ENCODE measurements around the gene HLA-DRA. TPM values are rescaled to one million over a fixed set of nuclear protein-coding genes. Genes with fewer than 3 reads are reported as not detected.

Gene HLA-DRA
- total and polyA plus RNA-seq, 9 of the 15 experiments (the other 6 are each of a cell fraction or from before 2014, with no cell fraction given): 0.18 to 1.8 (median 0.41) TPM; not detected in 4

GRCh38 chr6:32427218-32427617 is 12.5 kb upstream of the HLA-DRA start:
- H3K4me3 ChIP-seq: no peak overlapping the region
- intact Hi-C loops (cut with micrococcal nuclease): no loop called here
- H3K9me1 ChIP-seq (ENCODE audit: control insufficient read depth, insufficient read depth, low read length): no peaks in the 10 kb centered on the region
- no peak overlapping the region for H3K4me2 ChIP-seq (ENCODE audit: insufficient read depth, low read length)
- no peak for ATAC-seq
- in situ Hi-C loops (cut with MboI): no loop called here
- no peak overlapping the region for H3K27ac ChIP-seq (ENCODE audit: extremely low read depth, low read depth, low read length)
- no peak overlapping the region for H3K9ac ChIP-seq (ENCODE audit: insufficient read depth in 1 of 2, low read depth in 2 of 2, low read length in 2 of 2)
- H4K20me1 ChIP-seq (replicated peaks; ENCODE audit: control insufficient read depth, insufficient read depth, low read length): no peaks in the 10 kb centered on the region
- no peak for FAIRE-seq
- no peak for DNase-seq (ENCODE audit: extremely low read depth in 1 of 4, low spot score in 3 of 4)
- no peaks in the 10 kb centered on the region for H3K36me3 ChIP-seq (ENCODE audit: control insufficient read depth, insufficient read depth, low read length)
- H3K9me3 ChIP-seq (replicated peaks; ENCODE audit: control insufficient read depth, insufficient read depth, low read depth, low read length): no peaks in the 10 kb centered on the region
- ChIA-PET POLR2A (no interaction called here), CTCF (ENCODE audit: low intra/inter-chr PET ratio) (no interaction called here)
- WGBS (ENCODE audit: insufficient coverage, low coverage, missing lambda C conversion rate): 4% methylated on average over 1 of the region's 1 CpG
- no peak overlapping the region for H2AFZ ChIP-seq (ENCODE audit: low read depth, low read length)
- no peaks in the 10 kb centered on the region for H3K79me2 ChIP-seq (ENCODE audit: control insufficient read depth, insufficient read depth, low read length)
- no peaks in the 10 kb centered on the region for H3K4me1 ChIP-seq (replicated peaks in 1 of 2; ENCODE audit: control insufficient read depth in 2 of 2, insufficient read depth in 2 of 2, low read length in 2 of 2)
- H3K27me3 ChIP-seq (ENCODE audit: control insufficient read depth in 2 of 2, insufficient read depth in 2 of 2, low read length in 2 of 2): no peaks in the 10 kb centered on the region
- no TSS peak for BruUV-seq (replicated peaks)
- TF ChIP-seq ZBTB5 (IDR thresholded peaks at IDR 0.05) (no peak), ZNF436 (CRISPR knock-in tag; IDR thresholded peaks at IDR 0.05) (no peak), SRSF1 (IDR thresholded peaks at IDR 0.05; ENCODE audit: low read depth, low read length) (no peak), HMBOX1 (IDR thresholded peaks at IDR 0.05) (no peak), NELFE (IDR thresholded peaks at IDR 0.05; ENCODE audit: insufficient read depth, insufficient read length) (no peak), TAF15 (IDR thresholded peaks at IDR 0.05; ENCODE audit: low read depth, low read length) (no peak), GATA2 (CRISPR knock-in tag; IDR thresholded peaks at IDR 0.05) (no peak), ZNF324 (CRISPR knock-in tag; IDR thresholded peaks at IDR 0.05) (no peak), ZNF780A (CRISPR knock-in tag; IDR thresholded peaks at IDR 0.05) (no peak), ILK (tag; IDR thresholded peaks at IDR 0.05; ENCODE audit: borderline replicate concordance, low read depth) (no peak), ESRRA (IDR thresholded peaks at IDR 0.05; ENCODE audit: borderline replicate concordance, low read depth) (no peak), GTF2A2 (tag; IDR thresholded peaks at IDR 0.05) (no peak), SRSF3 (IDR thresholded peaks at IDR 0.05; ENCODE audit: insufficient read depth, low read length) (no peak), ERF (CRISPR knock-in tag; IDR thresholded peaks at IDR 0.05) (no peak), KLF1 (tag; IDR thresholded peaks at IDR 0.05) (no peak), ZNF830 (CRISPR knock-in tag; IDR thresholded peaks at IDR 0.05) (no peak), ZBTB11 (CRISPR knock-in tag; IDR thresholded peaks at IDR 0.05) (no peak)
